Measurements from ENCODE around the gene BLM. TPM values are rescaled to one million over a fixed set of nuclear protein-coding genes. Genes with fewer than 3 reads are reported as not detected.
A peak's percentile ranks its signal among the peaks of the same experiment; 100 is the strongest.

The BLM gene
- polyA plus RNA-seq, 2 of the 4 experiments (the other 2 are of a cell fraction), result 10.5 to 15.2 TPM

GRCh38 chr15:90816401-90817116 lies 99.4 kb downstream of the BLM start:
- CTCF ChIA-PET, result interaction anchor here (1.0 to 2.5 kb wide), 2 partner anchors 9 to 70 kb away, joined by 3 to 19 read pairs; no protein-coding TSS in a partner anchor
- no peaks in the 10 kb centered on the region for H3K4me1 ChIP-seq
- POLR2A ChIA-PET, result no interaction called here
- ATAC-seq (no peak; a peak in 1 of 6 replicates), DNase-seq (ENCODE audit: low read depth in 1 of 2, low spot score in 1 of 2) (no peak), FAIRE-seq (no peak)
- no peak overlapping the region for H3K27ac ChIP-seq
- H3K4me2 ChIP-seq, result no peak overlapping the region
- H3K9me3 ChIP-seq, result no peaks in the 10 kb centered on the region
- 83% methylated on average over 14 of the region's 15 CpGs for WGBS (ENCODE audit: missing lambda C conversion rate)
- H3K4me3 ChIP-seq, result no peak overlapping the region
- TF ChIP-seq KDM1A (IDR thresholded peaks at IDR 0.05; ENCODE audit: low read depth) (no peak), E2F6 (IDR thresholded peaks at IDR 0.05; ENCODE audit: borderline replicate concordance, low read depth) (no peak), NPAS2 (CRISPR knock-in tag; IDR thresholded peaks at IDR 0.05; ENCODE audit: borderline replicate concordance) (no peak), CHD2 (IDR thresholded peaks at IDR 0.05; ENCODE audit: low read length, partially characterized antibody) (no peak), TFCP2L1 (CRISPR knock-in tag; IDR thresholded peaks at IDR 0.05) (no peak), EHMT2 (IDR thresholded peaks at IDR 0.05; ENCODE audit: low read depth) (no peak)
- TF ChIP-seq, protein P1, sequence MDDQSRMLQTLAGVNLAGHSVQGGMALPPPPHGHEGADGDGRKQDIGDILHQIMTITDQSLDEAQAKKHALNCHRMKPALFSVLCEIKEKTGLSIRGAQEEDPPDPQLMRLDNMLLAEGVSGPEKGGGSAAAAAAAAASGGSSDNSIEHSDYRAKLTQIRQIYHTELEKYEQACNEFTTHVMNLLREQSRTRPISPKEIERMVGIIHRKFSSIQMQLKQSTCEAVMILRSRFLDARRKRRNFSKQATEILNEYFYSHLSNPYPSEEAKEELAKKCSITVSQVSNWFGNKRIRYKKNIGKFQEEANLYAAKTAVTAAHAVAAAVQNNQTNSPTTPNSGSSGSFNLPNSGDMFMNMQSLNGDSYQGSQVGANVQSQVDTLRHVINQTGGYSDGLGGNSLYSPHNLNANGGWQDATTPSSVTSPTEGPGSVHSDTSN (IDR thresholded peaks at IDR 0.05), result no peak

DNA sequence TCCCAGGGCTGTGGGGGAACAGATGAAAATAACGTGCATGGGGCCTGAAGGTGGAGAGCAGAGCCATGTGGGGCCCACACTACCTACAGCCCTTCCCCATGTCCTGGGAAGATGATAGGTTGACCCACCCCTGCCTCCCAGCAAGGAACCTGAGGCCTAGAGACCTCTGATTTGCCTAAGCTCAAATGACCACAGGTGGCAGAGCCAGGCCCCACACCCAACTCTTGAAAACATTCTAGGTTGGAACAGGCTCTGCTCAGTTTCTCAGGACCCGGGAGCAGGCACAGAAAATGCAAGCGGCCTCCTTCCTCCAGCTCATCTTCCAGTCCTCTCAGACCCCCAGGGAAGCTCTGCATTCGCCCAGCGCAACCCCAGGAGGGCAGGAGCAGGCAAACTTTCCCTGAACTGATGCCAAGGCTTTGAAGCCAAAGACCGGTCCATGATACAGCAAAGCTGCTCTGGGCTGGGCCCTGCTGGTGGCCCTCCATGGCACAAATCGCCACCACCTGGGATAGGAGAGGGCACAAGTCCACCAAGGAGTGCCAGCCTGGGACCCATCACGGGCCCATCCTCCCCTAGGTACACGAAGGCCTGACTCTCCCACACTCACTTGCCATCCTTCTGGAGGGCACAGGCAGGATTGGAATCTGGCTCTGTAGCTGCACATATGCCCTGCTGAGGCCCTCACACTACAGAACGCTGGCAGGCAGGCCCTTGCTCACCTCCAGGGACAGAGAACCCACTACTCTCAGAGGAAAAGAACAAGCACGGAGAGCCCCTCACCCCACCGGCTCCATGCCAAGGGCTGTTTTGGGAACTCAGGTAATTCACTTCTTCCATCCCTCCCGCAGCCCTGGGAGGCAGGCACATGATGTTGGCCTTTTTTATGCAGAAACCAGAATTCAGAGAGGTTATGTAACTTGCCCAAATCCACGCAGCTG lies 100.2 kb downstream of the BLM start:
- no peak overlapping the region for H3K4me3 ChIP-seq
- CTCF ChIA-PET, result interaction anchor here (0.8 to 2.5 kb wide), 3 partner anchors 9 to 69 kb away, joined by 3 to 19 read pairs (median 4); no protein-coding TSS in a partner anchor
- TF ChIP-seq NPAS2 (CRISPR knock-in tag; IDR thresholded peaks at IDR 0.05; ENCODE audit: borderline replicate concordance) (no peak), CHD2 (IDR thresholded peaks at IDR 0.05; ENCODE audit: low read length, partially characterized antibody) (no peak), REST (IDR thresholded peaks at IDR 0.05) (no peak), RNF2 (IDR thresholded peaks at IDR 0.05; ENCODE audit: borderline replicate concordance, low read depth) (no peak), HEYL (CRISPR knock-in tag; IDR thresholded peaks at IDR 0.05) (no peak), ESRRA (IDR thresholded peaks at IDR 0.05; ENCODE audit: borderline replicate concordance, low read length) (no peak), USF2 (IDR thresholded peaks at IDR 0.05) (no peak), SMC3 (IDR thresholded peaks at IDR 0.05) (no peak)
- ATAC-seq (peak in 1 of 2 experiments; percentile 14; a peak in 3 of 6 replicates), DNase-seq (ENCODE audit: low read depth in 1 of 2, low spot score in 1 of 2) (no peak), FAIRE-seq (no peak)
- 81% methylated on average over 13 of the region's 14 CpGs for WGBS (ENCODE audit: missing lambda C conversion rate)
- POLR2A ChIA-PET, result no interaction called here
- no peaks in the 10 kb centered on the region for H3K9me3 ChIP-seq
- no peaks in the 10 kb centered on the region for H3K4me1 ChIP-seq
- H3K27ac ChIP-seq, result no peak overlapping the region
- no peak overlapping the region for H3K4me2 ChIP-seq
